ENCODE results near the gene ETDB.

ETDB gene

GRCh38 chrX:135089126-135089525, 31.2 kb downstream of the ETDB start:
- no peaks in the 10 kb centered on the region for H3K27me3 ChIP-seq (ENCODE audit: low read depth)
- in situ Hi-C loops (cut with MboI; ENCODE audit: low sequenced_read_pairs), result no loop called here

GRCh38 chrX:135087867-135088266, 32.5 kb downstream of the ETDB start:
- H3K36me3 ChIP-seq (replicated peaks), result no peaks in the 10 kb centered on the region
- H3K9me3 ChIP-seq, result no peaks in the 10 kb centered on the region
- no peaks in the 10 kb centered on the region for H3K27me3 ChIP-seq (ENCODE audit: low read depth)
- H3K4me1 ChIP-seq, result peaks cover 3% of the 10 kb centered on the region; the same call in 1 of the 2 replicates
- no peak for DNase-seq (ENCODE audit: low spot score in 2 of 2)
- in situ Hi-C loops (cut with MboI; ENCODE audit: low sequenced_read_pairs), result no loop called here
- no peak overlapping the region for H3K4me3 ChIP-seq

More at GRCh38 chrX:135089126-135089525, 31.2 kb downstream of the ETDB start:
- no peaks in the 10 kb centered on the region for H3K36me3 ChIP-seq (replicated peaks)
- no peak for DNase-seq (ENCODE audit: low spot score in 2 of 2)
- no peaks in the 10 kb centered on the region for H3K9me3 ChIP-seq
- H3K4me3 ChIP-seq, result no peak overlapping the region
- H3K4me1 ChIP-seq, result peaks cover 3% of the 10 kb centered on the region; the same call in 1 of the 2 replicates

DNA sequence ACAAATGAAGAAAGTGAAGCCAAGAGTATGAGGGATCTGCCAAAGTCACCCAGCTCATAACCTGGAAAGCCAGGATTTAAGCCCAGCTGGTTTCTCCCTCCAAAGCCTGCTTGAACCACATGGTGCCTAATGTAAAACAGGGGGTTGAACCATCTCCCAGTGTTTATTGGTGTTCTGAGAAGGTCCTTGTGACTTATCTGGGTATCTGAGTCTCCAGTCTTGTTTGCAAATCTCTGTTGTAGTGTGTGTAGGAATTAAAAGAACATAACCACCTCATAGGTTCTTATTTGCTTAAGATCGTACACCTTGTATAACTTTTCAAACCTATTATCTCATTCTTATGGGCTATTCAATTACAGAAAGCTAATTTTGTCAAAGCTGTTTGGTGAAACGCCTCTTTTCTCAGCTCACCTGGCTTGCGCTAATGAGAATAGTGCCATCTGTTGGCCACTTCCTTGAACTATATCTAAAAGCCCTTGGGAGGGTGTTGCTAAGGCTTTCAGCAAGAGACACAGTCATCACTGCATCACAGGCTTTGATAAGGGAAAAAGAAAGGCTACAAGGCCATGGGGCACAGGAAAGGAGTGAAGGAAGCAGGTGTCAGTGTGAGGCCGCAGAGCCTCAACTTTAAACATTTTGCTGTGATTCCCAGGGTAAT, 34.0 kb downstream of the ETDB start:
- no peak overlapping the region for H3K4me3 ChIP-seq
- H3K9me3 ChIP-seq, result no peaks in the 10 kb centered on the region
- H3K4me1 ChIP-seq, result peaks cover 3% of the 10 kb centered on the region; the same call in 1 of the 2 replicates
- in situ Hi-C loops (cut with MboI; ENCODE audit: low sequenced_read_pairs), result no loop called here
- no peaks in the 10 kb centered on the region for H3K36me3 ChIP-seq (replicated peaks)
- peak; percentile 65 to 71 for DNase-seq (ENCODE audit: low spot score in 2 of 2)
- H3K27me3 ChIP-seq (ENCODE audit: low read depth), result no peaks in the 10 kb centered on the region

- H3K4me1 ChIP-seq, result peaks cover 3% of the 10 kb centered on the region; the same call in 1 of the 2 replicates
These were observed 38.5 kb downstream of the ETDB start for GRCh38 chrX:135081693-135082404.

More at GRCh38 chrX:135081693-135082404, 38.5 kb downstream of the ETDB start:
- in situ Hi-C loops (cut with MboI; ENCODE audit: low sequenced_read_pairs), result no loop called here
- no peaks in the 10 kb centered on the region; the same call in 1 of the 2 replicates for H3K27me3 ChIP-seq (ENCODE audit: low read depth)
- H3K4me3 ChIP-seq, result no peak overlapping the region
- no peak for DNase-seq (ENCODE audit: low spot score in 2 of 2)
- H3K36me3 ChIP-seq (replicated peaks), result no peaks in the 10 kb centered on the region
- no peaks in the 10 kb centered on the region for H3K9me3 ChIP-seq

All from HAP-1 (cell line).